OCI-LY7 (cell line): Measurements from ENCODE around the gene PPL.

Source experiments
- EZH2phosphoT487 ChIP-seq: fragments of 200-600 bp; sonication (generic); IDR thresholded peaks from 2 replicates; pipeline ENCODE4 v1.6.1; 2018; ENCODE audit warnings: low read depth, borderline replicate concordance, mild to moderate bottlenecking, mixed run types, antibody characterized with exemption, low read length, moderate library complexity, mixed read lengths
- TF ChIP-seq, protein P1 (sequence below): fragments of 200-600 bp; sonication (generic); conservative IDR thresholded peaks from 2 replicates; pipeline ENCODE4 v1.5.1; 2014; ENCODE audit warnings: mild to moderate bottlenecking, antibody characterized with exemption, low read length, moderate library complexity, mixed read lengths

DNA sequence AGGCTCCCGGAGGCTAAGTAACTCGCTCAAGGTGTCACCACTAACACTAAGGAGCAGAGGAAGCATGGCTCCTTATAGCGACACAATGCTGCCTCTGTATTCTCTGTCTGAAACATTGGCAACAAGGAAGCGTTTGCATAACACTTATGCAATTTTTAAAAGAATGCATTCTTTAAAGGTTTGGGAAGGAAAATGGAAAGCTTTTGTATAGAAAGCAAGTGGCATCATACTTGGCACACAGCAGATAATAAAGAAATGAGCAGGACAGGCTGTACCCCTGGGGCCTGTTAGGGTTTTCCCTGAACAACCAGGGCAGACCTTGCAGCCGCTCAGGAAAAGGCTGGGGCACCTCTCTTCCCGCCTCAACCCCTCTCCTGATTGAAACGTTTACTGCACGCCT is 36.9 kb downstream of the PPL start:
- TF ChIP-seq, protein P1, sequence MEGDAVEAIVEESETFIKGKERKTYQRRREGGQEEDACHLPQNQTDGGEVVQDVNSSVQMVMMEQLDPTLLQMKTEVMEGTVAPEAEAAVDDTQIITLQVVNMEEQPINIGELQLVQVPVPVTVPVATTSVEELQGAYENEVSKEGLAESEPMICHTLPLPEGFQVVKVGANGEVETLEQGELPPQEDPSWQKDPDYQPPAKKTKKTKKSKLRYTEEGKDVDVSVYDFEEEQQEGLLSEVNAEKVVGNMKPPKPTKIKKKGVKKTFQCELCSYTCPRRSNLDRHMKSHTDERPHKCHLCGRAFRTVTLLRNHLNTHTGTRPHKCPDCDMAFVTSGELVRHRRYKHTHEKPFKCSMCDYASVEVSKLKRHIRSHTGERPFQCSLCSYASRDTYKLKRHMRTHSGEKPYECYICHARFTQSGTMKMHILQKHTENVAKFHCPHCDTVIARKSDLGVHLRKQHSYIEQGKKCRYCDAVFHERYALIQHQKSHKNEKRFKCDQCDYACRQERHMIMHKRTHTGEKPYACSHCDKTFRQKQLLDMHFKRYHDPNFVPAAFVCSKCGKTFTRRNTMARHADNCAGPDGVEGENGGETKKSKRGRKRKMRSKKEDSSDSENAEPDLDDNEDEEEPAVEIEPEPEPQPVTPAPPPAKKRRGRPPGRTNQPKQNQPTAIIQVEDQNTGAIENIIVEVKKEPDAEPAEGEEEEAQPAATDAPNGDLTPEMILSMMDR, result no peak
- no peak for TF ChIP-seq EZH2phosphoT487
